ENCODE data around the gene ALKBH5.

The ALKBH5 gene

GRCh38 chr17:18183334-18184142 is at the start of gene ALKBH5 (continued):
- no peak for TF ChIP-seq HIC1 (tag by site-specific recombination; IDR thresholded peaks at IDR 0.05)

GRCh38 chr17:18136357-18136756 is 47.3 kb upstream of the ALKBH5 start:
- POLR2A ChIA-PET, result no interaction called here
- no peaks in the 10 kb centered on the region for H3K9me3 ChIP-seq (ENCODE audit: control insufficient read depth, insufficient read depth, low read depth, low read length)
- H3K4me3 ChIP-seq (ENCODE audit: low read depth, low read length), result no peak overlapping the region
- TF ChIP-seq ZNF707 (tag by site-specific recombination; IDR thresholded peaks at IDR 0.05), result no peak
- TF ChIP-seq ZNF837 (tag by site-specific recombination; IDR thresholded peaks at IDR 0.05), result no peak
- no peak for TF ChIP-seq BCL6B (tag by site-specific recombination; IDR thresholded peaks at IDR 0.05)
- no peak for TF ChIP-seq ZNF768 (tag by site-specific recombination; IDR thresholded peaks at IDR 0.05)
- no peak for TF ChIP-seq ZXDB (tag by site-specific recombination; IDR thresholded peaks at IDR 0.05)
- no peak for TF ChIP-seq ZNF449 (tag by site-specific recombination; IDR thresholded peaks at IDR 0.05)
- TF ChIP-seq PRDM2 (tag by site-specific recombination; IDR thresholded peaks at IDR 0.05; ENCODE audit: borderline replicate concordance), result no peak
- TF ChIP-seq ZNF530 (tag by site-specific recombination; IDR thresholded peaks at IDR 0.05; ENCODE audit: low read depth), result no peak
- CTCF ChIA-PET, result no interaction called here
- H3K36me3 ChIP-seq (ENCODE audit: control insufficient read depth in 2 of 2, insufficient read depth in 1 of 2, low read length in 2 of 2), result no peaks in the 10 kb centered on the region; a peak in 1 of 3 replicates
- H3K27ac ChIP-seq (ENCODE audit: extremely low read depth, low read depth, low read length), result no peak overlapping the region
- no peaks in the 10 kb centered on the region for H3K4me1 ChIP-seq (ENCODE audit: control insufficient read depth, insufficient read depth, low read length)

GRCh38 chr17:18138065-18138749 is 45.4 kb upstream of the ALKBH5 start:
- Histone ChIP-seq H3K4me1 (ENCODE audit: control insufficient read depth, insufficient read depth, low read length) (no peaks in the 10 kb centered on the region), H3K4me3 (ENCODE audit: low read depth, low read length) (no peak overlapping the region), H3K9me3 (ENCODE audit: control insufficient read depth, insufficient read depth, low read depth, low read length) (no peaks in the 10 kb centered on the region), H3K27ac (ENCODE audit: extremely low read depth, low read depth, low read length) (no peak overlapping the region), H3K36me3 (ENCODE audit: control insufficient read depth in 2 of 2, insufficient read depth in 1 of 2, low read length in 2 of 2) (no peaks in the 10 kb centered on the region; a peak in 1 of 3 replicates)
- TF ChIP-seq ZNF791 (tag by site-specific recombination; IDR thresholded peaks at IDR 0.05) (no peak), ZNF664 (tag by site-specific recombination; IDR thresholded peaks at IDR 0.05) (no peak), SP2 (tag by site-specific recombination; IDR thresholded peaks at IDR 0.05) (no peak), ZNF626 (tag by site-specific recombination; IDR thresholded peaks at IDR 0.05) (no peak), ZNF121 (tag by site-specific recombination; IDR thresholded peaks at IDR 0.05) (no peak), KLF10 (tag by site-specific recombination; IDR thresholded peaks at IDR 0.05) (no peak)
- ChIA-PET POLR2A (no interaction called here), CTCF (interaction anchor here (0.6 to 1.1 kb wide), 2 partner anchors 182 to 249 kb away, joined by 3 to 5 read pairs; no protein-coding TSS in a partner anchor)

Data from HEK293 (cell line).